HG03469 (cell line): Measurements from ENCODE around the gene ART4.
A peak's percentile ranks its signal among the peaks of the same experiment; 100 is the strongest.

Experiments
- ATAC-seq: cut with Tn5 transposase; IDR thresholded peaks from one replicate; pipeline ENCODE4 v1.9.1; 2021; ENCODE audit warnings: mild to moderate bottlenecking, moderate library complexity, moderate number of reproducible peaks; ENCODE audit not compliant: unreplicated experiment

Gene ART4

GRCh38 chr12:14853961-14854360, 10.6 kb upstream of the ART4 start:
- ATAC-seq, result no peak

DNA sequence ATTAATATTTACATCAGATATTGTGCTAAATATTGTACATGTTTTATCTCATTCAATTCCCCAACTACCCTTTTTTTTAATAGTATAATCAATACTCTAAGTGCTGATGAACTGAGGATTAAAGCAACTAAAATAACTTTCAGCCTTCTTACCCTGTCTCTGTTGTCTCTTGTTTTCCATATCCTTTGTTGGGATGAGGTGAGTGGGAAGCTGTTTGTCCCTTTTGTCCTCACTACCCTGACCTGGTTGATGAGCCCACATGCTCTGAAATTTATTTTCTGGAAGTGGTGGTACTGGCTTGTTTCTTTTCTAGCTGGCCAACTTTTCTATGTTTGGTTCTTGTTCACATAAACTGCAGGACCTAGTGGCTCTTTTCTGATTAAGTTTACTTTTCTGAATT, 9.6 kb upstream of the ART4 start:
- no peak for ATAC-seq

DNA sequence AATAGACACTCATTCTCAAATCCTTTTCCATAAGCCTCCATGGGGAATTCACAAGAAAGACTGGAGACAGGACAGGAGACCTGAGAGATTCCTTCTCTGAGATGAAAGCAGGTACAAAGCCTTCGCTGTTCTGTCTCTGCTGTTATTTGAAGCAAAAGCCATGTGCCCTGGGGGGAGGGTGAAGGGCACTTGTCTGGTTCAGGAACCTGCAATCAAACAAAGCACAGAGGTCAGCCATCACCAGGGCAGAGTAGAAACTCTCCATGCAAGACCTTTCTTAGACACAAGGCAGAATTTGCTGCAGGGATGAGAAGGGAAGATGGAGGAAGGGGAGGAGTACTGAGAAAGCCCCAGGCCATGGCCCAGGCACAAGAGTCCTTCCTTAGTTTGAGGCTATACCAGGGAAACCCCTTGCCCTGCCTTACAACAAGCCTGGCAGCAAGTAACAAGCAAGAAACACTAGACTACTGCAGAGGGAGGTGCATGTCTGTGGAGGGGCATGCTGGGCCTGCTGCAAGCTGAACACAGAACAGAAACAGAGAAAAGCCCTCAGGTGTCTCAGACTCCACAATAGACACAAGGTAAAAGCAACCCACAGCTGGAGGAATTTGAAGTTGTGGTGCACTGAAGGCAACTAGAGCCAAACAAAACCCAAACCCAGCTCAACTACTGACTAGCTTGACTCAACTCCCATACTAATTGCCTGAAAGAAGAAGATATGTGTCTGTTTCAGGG, 7.8 kb upstream of the ART4 start:
- ATAC-seq, result no peak

DNA sequence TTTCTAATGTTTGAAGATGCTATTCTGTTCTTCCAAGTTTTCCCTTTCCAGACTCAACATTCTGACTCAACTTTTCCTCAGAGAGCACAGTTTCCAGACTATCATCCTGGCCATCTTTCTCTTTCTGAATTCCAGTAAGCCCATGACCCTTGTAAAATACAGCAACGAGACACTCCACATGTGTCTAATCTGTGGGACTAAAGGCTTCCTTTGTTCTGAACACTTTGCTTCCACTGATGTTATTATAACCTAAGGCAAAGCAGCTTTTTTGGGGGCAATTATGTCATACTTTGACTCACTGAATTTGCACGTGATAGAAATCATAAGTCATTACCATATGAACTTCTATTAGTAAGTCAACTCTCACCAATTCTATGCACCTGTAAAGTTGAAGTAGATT, 6.3 kb upstream of the ART4 start:
- no peak for ATAC-seq

GRCh38 chr12:14846876-14847580, 3.7 kb upstream of the ART4 start:
- ATAC-seq, result no peak

GRCh38 chr12:14846042-14846587, 2.8 kb upstream of the ART4 start:
- ATAC-seq, result no peak

DNA sequence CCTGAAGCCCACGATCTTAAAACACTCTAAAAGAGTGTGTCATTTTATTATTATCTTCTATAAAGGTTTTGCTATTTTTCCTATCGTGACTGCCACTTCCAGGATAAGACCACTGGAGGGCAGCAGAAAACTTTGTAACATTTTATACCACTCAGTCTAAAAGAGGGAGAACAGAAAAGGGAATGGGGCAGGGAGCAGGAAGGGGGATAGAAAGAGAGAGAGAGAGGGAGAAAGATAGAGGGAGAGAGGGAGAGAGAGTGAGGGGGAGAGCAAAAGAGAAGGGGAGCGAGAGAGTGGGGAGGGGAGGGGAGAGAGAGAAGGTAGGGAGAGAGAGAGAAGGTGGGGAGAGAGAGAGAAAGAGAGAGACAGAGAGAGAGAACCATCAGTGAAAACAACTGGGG, 2.0 kb upstream of the ART4 start:
- ATAC-seq, result peak; percentile 40

- ATAC-seq, result no peak
Measured at GRCh38 chr12:14844401-14844800, 1.1 kb upstream of the ART4 start.

DNA sequence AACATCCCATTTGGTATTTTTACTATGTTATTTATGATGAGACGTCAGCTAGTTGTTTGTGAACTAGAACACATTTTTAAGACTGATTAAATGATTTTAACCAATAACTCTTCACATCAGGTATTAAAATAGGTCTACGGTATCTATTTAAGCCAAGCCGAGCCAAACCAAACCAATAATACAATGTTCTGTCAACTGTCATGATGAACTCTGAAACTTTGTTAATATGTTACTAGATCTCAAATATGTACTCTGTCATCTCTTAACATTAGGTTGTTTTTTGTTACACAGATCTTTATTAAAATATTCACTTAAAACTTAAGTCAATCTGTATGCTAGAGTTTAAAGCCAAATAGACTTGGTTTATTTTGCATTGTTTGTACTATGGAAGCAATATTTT, 1.0 kb downstream of the ART4 start:
- ATAC-seq, result no peak

- no peak for ATAC-seq
Measured at GRCh38 chr12:14841761-14842160, 1.6 kb downstream of the ART4 start.

DNA sequence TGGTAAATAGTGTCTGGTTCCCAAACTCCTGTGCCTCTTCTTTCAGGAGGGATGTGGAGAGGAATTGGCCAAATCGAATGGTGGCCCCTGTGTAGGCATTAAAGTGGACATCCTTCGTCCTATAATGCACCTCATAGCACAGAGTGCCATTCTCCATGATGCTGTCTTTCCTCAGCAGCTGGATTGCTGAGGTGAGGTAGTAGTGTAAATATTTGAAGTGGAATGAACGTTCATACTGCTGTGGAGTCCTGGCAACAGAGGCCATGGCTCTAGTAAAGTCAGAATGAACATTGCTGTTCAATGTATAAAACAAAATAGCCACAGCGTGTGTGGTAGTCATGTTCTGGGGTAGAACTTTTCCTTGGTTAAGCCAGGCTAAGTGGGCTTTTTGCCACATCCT, 2.7 kb downstream of the ART4 start:
- ATAC-seq, result no peak

DNA sequence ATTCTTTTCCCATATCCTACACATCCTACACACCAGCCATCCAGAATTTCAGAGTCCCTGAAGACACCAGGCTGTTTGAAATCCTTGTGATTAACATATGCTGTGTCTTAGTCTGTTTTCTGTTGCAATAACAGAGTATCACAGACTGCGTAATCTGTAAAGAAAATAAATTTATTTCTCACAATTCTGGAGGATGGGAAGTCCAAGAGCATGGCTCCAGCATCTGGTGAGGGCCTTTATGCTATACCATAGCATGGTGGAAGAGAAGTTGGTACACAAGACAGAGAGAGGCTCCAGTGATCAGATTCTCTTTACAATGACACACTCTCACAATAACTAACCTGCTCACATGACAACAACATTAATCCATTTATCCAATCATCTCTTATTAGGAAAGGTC, 4.1 kb downstream of the ART4 start:
- no peak for ATAC-seq

DNA sequence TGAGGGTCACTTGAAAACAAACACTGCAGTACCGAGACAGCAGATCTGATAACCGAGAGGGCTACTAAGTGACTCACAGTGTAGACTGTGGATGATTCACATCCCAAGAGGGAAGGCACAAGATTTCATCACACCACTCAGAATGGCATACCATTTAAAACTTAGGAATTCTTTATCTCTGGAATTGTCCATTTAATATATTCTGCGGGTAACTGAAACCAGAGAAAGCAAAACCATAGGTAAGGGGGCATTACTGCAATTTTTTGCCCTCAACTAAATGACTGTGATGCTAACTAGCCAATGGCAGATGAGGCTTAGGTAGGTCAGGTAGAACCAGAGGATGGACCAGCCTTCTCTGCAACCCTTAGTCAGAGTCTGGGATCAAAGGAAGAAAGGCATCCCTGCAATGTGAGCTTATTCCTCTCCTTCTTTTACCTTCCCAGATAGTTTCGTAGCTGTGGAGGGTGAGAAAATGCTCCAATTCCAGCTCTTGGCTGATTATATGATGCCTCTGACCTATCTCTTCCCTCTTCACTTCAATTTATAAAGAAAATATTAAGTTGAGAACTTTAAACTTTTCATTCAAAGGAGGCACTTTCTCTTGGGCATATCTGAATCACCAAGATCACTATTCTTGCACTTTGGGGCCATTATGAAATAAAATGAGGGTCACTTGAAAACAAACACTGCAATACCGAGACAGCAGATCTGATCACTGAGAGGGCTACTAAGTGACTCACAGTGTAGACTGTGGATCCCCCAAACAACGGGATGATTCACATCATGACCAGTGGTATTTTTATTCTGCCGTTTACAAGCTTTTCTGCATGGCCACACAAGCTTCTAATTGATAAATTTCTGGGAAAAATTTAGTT, 6.8 kb downstream of the ART4 start:
- ATAC-seq, result no peak

DNA sequence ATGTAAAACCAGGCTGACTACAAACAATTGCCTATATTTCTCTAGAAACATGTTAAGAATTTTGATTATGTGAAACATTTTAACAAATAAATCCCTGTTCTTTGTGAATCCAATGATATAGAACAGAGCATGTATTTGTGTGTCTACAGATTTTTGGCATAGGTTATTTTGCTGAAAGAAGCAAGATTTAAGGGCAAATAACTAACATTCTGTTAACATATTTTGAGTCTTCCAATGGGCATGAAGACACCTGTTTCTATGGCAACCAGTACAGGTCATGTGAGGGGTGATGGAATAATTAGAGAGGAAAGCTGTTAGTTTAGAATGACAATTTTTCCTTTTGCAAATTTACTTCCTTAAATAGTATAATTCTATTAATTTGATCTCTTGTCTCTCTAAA, 8.8 kb downstream of the ART4 start:
- ATAC-seq, result no peak

- ATAC-seq, result no peak
Measured at GRCh38 chr12:14833952-14834351, 9.4 kb downstream of the ART4 start.

GRCh38 chr12:14833336-14833735, 10.0 kb downstream of the ART4 start:
- ATAC-seq, result no peak

GRCh38 chr12:14828892-14829291, 14.4 kb downstream of the ART4 start:
- peak; percentile 88 for ATAC-seq

- ATAC-seq, result no peak
Measured at GRCh38 chr12:14827043-14827442, 16.3 kb downstream of the ART4 start.

GRCh38 chr12:14826491-14826890, 16.8 kb downstream of the ART4 start:
- no peak for ATAC-seq

- ATAC-seq, result no peak
Measured at GRCh38 chr12:14825256-14825655, 18.1 kb downstream of the ART4 start.

DNA sequence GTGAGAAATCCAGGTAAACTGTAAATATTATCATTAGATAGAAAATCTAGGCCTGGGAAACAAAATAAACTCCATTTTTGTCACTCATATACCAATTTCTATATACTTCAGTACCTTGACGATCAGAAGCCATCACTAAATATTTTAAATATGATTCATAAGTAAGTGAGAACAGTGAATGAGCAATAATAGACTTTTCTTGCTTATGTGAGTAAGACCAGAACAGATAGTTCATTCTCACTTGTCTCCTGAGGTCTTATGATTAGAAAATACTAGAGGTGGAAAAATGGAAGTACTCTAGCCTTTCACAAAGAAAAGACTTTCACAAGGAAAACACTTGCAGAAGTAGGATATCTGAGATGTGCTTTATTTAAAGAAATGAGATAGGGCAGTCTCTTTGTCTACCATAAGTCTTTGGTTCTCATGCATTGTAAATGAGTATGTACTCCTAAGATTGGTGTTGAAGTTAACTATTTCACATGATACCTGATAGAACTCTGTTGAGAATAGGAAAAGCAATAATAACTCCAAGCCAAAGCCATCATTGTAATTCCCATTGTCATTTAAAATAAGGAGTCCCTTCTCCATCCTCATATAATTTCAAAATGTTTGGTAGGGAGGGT, 19.2 kb downstream of the ART4 start:
- ATAC-seq, result no peak
